HG03457 (cell line): ENCODE measurements around the gene NIPBL.
"Not testable (repeated sequence)": the region's sequence is repeated elsewhere in the genome, so short reads cannot be mapped to it uniquely, and the experiment has no call there.

Experiments
- ATAC-seq: cut with Tn5 transposase; IDR thresholded peaks from one replicate; pipeline ENCODE4 v1.9.1; 2021; ENCODE audit warnings: moderate number of reproducible peaks; ENCODE audit not compliant: unreplicated experiment

The NIPBL gene

DNA sequence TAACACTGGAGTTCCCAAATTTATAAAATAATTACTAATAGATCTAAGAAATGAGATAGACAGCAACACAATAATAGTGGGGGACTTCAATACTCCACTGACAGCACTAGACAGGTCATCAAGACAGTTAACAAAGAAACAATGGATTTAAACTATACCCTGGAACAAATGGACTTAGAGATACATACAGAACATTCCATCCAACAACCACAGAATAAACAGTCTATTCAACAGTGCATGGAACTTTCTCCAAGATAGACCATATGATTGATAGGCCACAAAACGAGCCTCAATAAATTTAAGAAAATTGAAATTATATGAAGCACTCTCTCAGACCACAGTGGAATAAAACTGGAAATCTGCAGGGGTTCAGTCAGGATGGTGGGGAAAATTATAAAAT, 209.5 kb downstream of the NIPBL start:
- not testable (repeated sequence) for ATAC-seq

- no peak for ATAC-seq
Measured at GRCh38 chr5:37086466-37087173, 210.1 kb downstream of the NIPBL start.

GRCh38 chr5:37088009-37088408, 211.4 kb downstream of the NIPBL start:
- no peak for ATAC-seq

- no peak for ATAC-seq
Measured at GRCh38 chr5:37090123-37090726, 213.7 kb downstream of the NIPBL start.

- no peak for ATAC-seq
Measured at GRCh38 chr5:37090781-37091180, 214.2 kb downstream of the NIPBL start.

DNA sequence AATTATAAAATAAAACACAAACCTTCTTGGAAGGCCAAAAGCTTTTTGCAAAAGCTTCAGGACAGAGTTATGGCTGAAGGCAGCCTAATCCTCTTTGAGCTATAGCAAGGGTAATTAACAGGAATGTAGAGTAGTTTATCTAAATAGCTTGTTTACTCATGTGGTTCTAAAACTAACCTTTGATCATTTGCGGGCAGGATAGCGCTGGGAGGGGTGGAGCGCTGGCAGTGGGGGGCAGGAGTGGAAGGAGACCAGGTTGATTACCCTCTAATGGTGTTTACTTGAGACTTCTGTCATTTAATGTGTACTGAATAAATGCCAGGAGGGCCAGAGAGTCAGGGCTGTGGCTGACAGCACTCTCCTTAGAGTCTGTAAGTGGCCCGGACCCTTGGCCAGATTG, 217.2 kb downstream of the NIPBL start:
- ATAC-seq = not testable (repeated sequence)

DNA sequence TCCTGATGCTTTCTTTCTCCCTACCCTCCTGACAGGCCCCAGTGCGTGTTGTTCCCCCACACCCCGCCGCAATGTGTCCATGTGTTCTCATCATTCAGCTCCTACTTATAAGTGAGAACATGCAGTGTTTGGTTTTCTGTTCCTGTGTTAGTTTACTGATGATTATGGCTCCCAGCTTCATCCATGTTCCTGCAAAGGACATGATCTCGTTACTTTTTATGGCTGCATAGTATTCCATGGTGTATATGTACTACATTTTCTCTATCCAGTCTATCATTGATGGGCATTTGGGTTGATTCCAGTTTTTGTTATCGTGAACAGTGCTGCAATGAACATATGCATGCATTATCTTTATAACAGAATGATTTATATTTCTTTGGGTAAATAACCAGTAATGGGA, 222.7 kb downstream of the NIPBL start:
- not testable (repeated sequence) for ATAC-seq

DNA sequence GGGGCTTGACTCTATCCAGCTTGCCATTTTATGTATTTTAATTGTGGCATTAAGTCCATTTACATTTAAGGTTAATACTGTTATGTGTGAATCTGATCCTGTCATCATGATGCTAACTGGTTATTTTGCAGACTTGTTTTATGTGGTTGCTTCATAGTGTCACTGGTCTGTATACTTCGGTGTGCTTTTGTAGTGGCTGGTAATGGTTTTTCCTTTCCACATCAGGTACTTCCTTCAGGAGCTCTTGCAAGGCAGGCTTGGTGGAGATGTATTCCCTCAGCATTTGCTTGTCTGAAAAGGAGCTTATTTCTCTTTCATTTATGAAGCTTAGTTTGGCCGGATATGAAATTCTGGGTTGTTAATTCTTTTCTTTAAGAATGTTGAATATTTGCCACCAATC, 226.7 kb downstream of the NIPBL start:
- ATAC-seq = no peak

GRCh38 chr5:37109338-37109737, 232.8 kb downstream of the NIPBL start:
- no peak for ATAC-seq

GRCh38 chr5:37110135-37110534, 233.6 kb downstream of the NIPBL start:
- no peak for ATAC-seq

GRCh38 chr5:37111426-37112382, 235.1 kb downstream of the NIPBL start:
- ATAC-seq = peak; percentile 79

- ATAC-seq = peak; percentile 22
Measured at GRCh38 chr5:37112383-37112991, 235.9 kb downstream of the NIPBL start.
